ENCODE results near the gene MYO1A.
"Not testable (repeated sequence)": the region's sequence is repeated elsewhere in the genome, so short reads cannot be mapped to it uniquely, and the experiment has no call there.

- not testable (repeated sequence) for TF ChIP-seq RAD21 (IDR thresholded peaks at IDR 0.05); TAF1 (conservative IDR thresholded peaks at IDR 0.05); CTCF (IDR thresholded peaks at IDR 0.05; ENCODE audit: low read depth, low read length, missing input control); ATF3 (IDR thresholded peaks at IDR 0.05); JUND (IDR thresholded peaks at IDR 0.05)
Measured at GRCh38 chr12:57053146-57053545, 3.2 kb upstream of the MYO1A start.
